HepG2 (cell line): ENCODE measurements around the gene F7. TPM values are rescaled to one million over a fixed set of nuclear protein-coding genes. Genes with fewer than 3 reads are reported as not detected.

Source experiments
- AGO2 ChIP-seq: fragments of 200-400 bp; formaldehyde crosslinking; optimal IDR thresholded peaks from 2 replicates; pipeline ENCODE3; 2017; ENCODE audit warnings: mild to moderate bottlenecking, low read depth, low read length, moderate library complexity
- LCORL ChIP-seq, 2 experiments: fragments of 450-650 bp in 1 of 2; sonication (generic) in 1 of 2; formaldehyde crosslinking in 1 of 2; IDR thresholded peaks; 2 replicates each; pipeline versions ENCODE4 v1.5.0 to v1.6.1; 2017 to 2020; ENCODE audit warnings: antibody characterized with exemption in 1 of 2, missing genetic modification reagents in 1 of 2
- ZNF296 ChIP-seq: sonication (generic); formaldehyde crosslinking; conservative IDR thresholded peaks from 2 replicates; pipeline ENCODE4 v1.5.0; 2020; ENCODE audit warnings: mild to moderate bottlenecking, missing genetic modification reagents
- ZNF513 ChIP-seq: sonication (generic); formaldehyde crosslinking; conservative IDR thresholded peaks from 2 replicates; pipeline ENCODE4 v1.5.0; 2020; ENCODE audit warnings: missing genetic modification reagents
- ZNF629 ChIP-seq: sonication (generic); formaldehyde crosslinking; conservative IDR thresholded peaks from 2 replicates; pipeline ENCODE4 v1.5.0; 2020; ENCODE audit warnings: missing genetic modification reagents
- ZNF687 ChIP-seq: sonication (generic); formaldehyde crosslinking; IDR thresholded peaks from 2 replicates; pipeline ENCODE4 v1.5.1; 2020; ENCODE audit warnings: mild to moderate bottlenecking, missing genetic modification reagents, moderate library complexity
- ZSCAN31 ChIP-seq: sonication (generic); formaldehyde crosslinking; IDR thresholded peaks from 2 replicates; pipeline ENCODE4 v1.5.0; 2020; ENCODE audit warnings: low read depth, mild to moderate bottlenecking, missing genetic modification reagents
- polyA plus RNA-seq, 8 experiments: library from polyadenylated mRNA; depleted of rRNA in 3 of 8; stranded (reverse) in 7 of 8; unstranded in 1 of 8; fragments of >200 nt; fragmentation: Illumina TruSeq in 4 of 8; extraction: Trizol in 4 of 8; gene quantifications; 2 replicates each; pipeline versions ENCODE4 v1.2.1 to v1.2.3, GENCODE V29; 2011 to 2016; ENCODE audit warnings: low read depth in 4 of 8, missing spikeins in 1 of 8, mixed read lengths in 1 of 8; ENCODE audit not compliant: insufficient read depth in 1 of 8
- total RNA-seq, 5 experiments: library from RNA; depleted of rRNA; stranded (reverse); fragments of >200 nt; fragmentation: Illumina TruSeq; extraction: Trizol; gene quantifications; 2 replicates each; pipeline ENCODE4 v1.2.3, GENCODE V29; 2016; ENCODE audit warnings: low read depth in 1 of 5

The F7 gene
- total and polyA plus RNA-seq, 2 of the 13 experiments (the other 11 are each of a cell fraction or from before 2014, with no cell fraction given), result 12.6 to 26.5 TPM

GRCh38 chr13:113129921-113130750 lies 24.5 kb downstream of the F7 start (continued):
- TF ChIP-seq ZNF687 (CRISPR knock-in tag) (peak; percentile 15; the same call in 1 of the 2 replicates), ZNF629 (CRISPR knock-in tag) (no peak), ZNF513 (CRISPR knock-in tag) (no peak), AGO2 (peak; percentile 66), ZSCAN31 (CRISPR knock-in tag) (no peak), ZNF296 (CRISPR knock-in tag) (no peak), LCORL (IDR thresholded peaks at IDR 0.05) (no peak), LCORL (CRISPR knock-in tag; IDR thresholded peaks at IDR 0.05) (0 out of 2 replicates have a peak, but pooled peaks have one; percentile 22)
